ENCODE measurements around the gene UBTD2. TPM values are rescaled to one million over a fixed set of nuclear protein-coding genes. Genes with fewer than 3 reads are reported as not detected.

Gene UBTD2
- polyA plus RNA-seq, 1 donor (not counting 4 experiments of a cell fraction or from before 2014, with no cell fraction given): 16.2 TPM

DNA sequence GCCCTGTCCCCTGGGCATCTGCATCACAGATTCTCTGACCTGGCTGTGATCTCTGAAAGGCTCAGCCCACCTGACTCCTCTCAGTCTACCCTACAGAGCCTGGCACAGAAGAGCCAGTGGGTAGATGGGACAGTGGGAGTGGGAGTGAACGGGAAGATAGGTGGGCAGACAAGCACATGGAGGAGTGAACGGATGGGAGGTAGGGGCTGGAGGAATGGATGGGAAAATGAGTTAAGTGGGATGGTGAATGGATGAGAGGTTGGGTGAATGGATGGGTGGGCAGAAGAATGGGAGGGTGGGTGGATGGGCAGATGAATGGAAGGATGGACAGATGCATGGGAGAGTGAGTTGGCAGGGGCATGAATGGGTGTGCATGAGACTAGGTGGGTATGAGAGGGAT lies 114.3 kb downstream of the UBTD2 start:
- Histone ChIP-seq H4K20me1 (ENCODE audit: control insufficient read depth, extremely low read depth, insufficient read depth, low read length) (peaks cover 25% of the 10 kb centered on the region), H2AFZ (ENCODE audit: control insufficient read depth, low read length) (no peak overlapping the region), H3K4me2 (ENCODE audit: control insufficient read depth, extremely low read depth, insufficient read depth, low read depth, low read length) (no peak overlapping the region), H3K9ac (ENCODE audit: control insufficient read depth, extremely low read depth, insufficient read depth, low read length) (no peak overlapping the region), H3K36me3 (ENCODE audit: control insufficient read depth in 2 of 2, extremely low read depth in 1 of 2, insufficient read depth in 2 of 2, low read length in 2 of 2) (peaks cover 8% of the 10 kb centered on the region in 2 experiments), H3K27ac (ENCODE audit: control insufficient read depth, insufficient read depth, low read length) (no peak overlapping the region), H3K9me1 (ENCODE audit: control insufficient read depth, extremely low read depth, insufficient read depth, low read length) (peaks cover 6% of the 10 kb centered on the region), H3K27me3 (ENCODE audit: control insufficient read depth, extremely low read depth, insufficient read depth, low read length) (no peaks in the 10 kb centered on the region), H3K4me1 (ENCODE audit: control insufficient read depth, extremely low read depth, insufficient read depth, low read length) (peaks cover 25% of the 10 kb centered on the region), H3K79me2 (ENCODE audit: control insufficient read depth, insufficient read depth, low read length) (peaks cover 68% of the 10 kb centered on the region), H3K9me3 (ENCODE audit: control insufficient read depth, low read depth, low read length) (no peaks in the 10 kb centered on the region), H3K4me3 (ENCODE audit: control insufficient read depth in 2 of 3, extremely low read depth in 1 of 3, insufficient read depth in 2 of 3, low read depth in 1 of 3, low read length in 3 of 3) (no peak overlapping the region)
- dilution Hi-C loops (cut with MboI; ENCODE audit: extremely low pct_ligation_motif_present, low sequenced_read_pairs): no loop called here
- DNase-seq (ENCODE audit: low read depth, low spot score) (no peak), FAIRE-seq (no peak)
- TF ChIP-seq, protein P1, sequence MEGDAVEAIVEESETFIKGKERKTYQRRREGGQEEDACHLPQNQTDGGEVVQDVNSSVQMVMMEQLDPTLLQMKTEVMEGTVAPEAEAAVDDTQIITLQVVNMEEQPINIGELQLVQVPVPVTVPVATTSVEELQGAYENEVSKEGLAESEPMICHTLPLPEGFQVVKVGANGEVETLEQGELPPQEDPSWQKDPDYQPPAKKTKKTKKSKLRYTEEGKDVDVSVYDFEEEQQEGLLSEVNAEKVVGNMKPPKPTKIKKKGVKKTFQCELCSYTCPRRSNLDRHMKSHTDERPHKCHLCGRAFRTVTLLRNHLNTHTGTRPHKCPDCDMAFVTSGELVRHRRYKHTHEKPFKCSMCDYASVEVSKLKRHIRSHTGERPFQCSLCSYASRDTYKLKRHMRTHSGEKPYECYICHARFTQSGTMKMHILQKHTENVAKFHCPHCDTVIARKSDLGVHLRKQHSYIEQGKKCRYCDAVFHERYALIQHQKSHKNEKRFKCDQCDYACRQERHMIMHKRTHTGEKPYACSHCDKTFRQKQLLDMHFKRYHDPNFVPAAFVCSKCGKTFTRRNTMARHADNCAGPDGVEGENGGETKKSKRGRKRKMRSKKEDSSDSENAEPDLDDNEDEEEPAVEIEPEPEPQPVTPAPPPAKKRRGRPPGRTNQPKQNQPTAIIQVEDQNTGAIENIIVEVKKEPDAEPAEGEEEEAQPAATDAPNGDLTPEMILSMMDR (optimal IDR thresholded peaks at IDR 0.05 in 1 of 3, IDR thresholded peaks at IDR 0.05 in 1 of 3, conservative IDR thresholded peaks at IDR 0.05 in 1 of 3; ENCODE audit: extremely low read depth in 1 of 3, insufficient read depth in 2 of 3, low read length in 3 of 3): no peak
- TF ChIP-seq EZH2 (IDR thresholded peaks at IDR 0.05; ENCODE audit: low read length): no peak

GRCh38 chr5:172168311-172168710 lies 115.3 kb downstream of the UBTD2 start:
- DNase-seq (ENCODE audit: low read depth, low spot score) (no peak), FAIRE-seq (no peak)
- H3K4me3 ChIP-seq (ENCODE audit: control insufficient read depth in 2 of 3, extremely low read depth in 1 of 3, insufficient read depth in 2 of 3, low read depth in 1 of 3, low read length in 3 of 3): no peak overlapping the region
- H3K9ac ChIP-seq (ENCODE audit: control insufficient read depth, extremely low read depth, insufficient read depth, low read length): no peak overlapping the region
- peaks cover 16% of the 10 kb centered on the region for H3K4me1 ChIP-seq (ENCODE audit: control insufficient read depth, extremely low read depth, insufficient read depth, low read length)
- peaks cover 7% of the 10 kb centered on the region for H3K9me1 ChIP-seq (ENCODE audit: control insufficient read depth, extremely low read depth, insufficient read depth, low read length)
- no peak overlapping the region for H2AFZ ChIP-seq (ENCODE audit: control insufficient read depth, low read length)
- H3K9me3 ChIP-seq (ENCODE audit: control insufficient read depth, low read depth, low read length): no peaks in the 10 kb centered on the region
- no peaks in the 10 kb centered on the region for H3K27me3 ChIP-seq (ENCODE audit: control insufficient read depth, extremely low read depth, insufficient read depth, low read length)
- H3K79me2 ChIP-seq (ENCODE audit: control insufficient read depth, insufficient read depth, low read length): peaks cover 70% of the 10 kb centered on the region
- peaks cover 26% of the 10 kb centered on the region for H4K20me1 ChIP-seq (ENCODE audit: control insufficient read depth, extremely low read depth, insufficient read depth, low read length)
- no peak for TF ChIP-seq EZH2 (IDR thresholded peaks at IDR 0.05; ENCODE audit: low read length)
- TF ChIP-seq, protein P1 (optimal IDR thresholded peaks at IDR 0.05 in 1 of 3, IDR thresholded peaks at IDR 0.05 in 1 of 3, conservative IDR thresholded peaks at IDR 0.05 in 1 of 3; ENCODE audit: extremely low read depth in 1 of 3, insufficient read depth in 2 of 3, low read length in 3 of 3): no peak
- H3K27ac ChIP-seq (ENCODE audit: control insufficient read depth, insufficient read depth, low read length): no peak overlapping the region
- peaks cover 7 to 9% of the 10 kb centered on the region in 2 experiments for H3K36me3 ChIP-seq (ENCODE audit: control insufficient read depth in 2 of 2, extremely low read depth in 1 of 2, insufficient read depth in 2 of 2, low read length in 2 of 2)
- no peak overlapping the region for H3K4me2 ChIP-seq (ENCODE audit: control insufficient read depth, extremely low read depth, insufficient read depth, low read depth, low read length)
- dilution Hi-C loops (cut with MboI; ENCODE audit: extremely low pct_ligation_motif_present, low sequenced_read_pairs): no loop called here

All from keratinocyte (primary cell).